ENCODE measurements around the gene KCNC1. TPM values are rescaled to one million over a fixed set of nuclear protein-coding genes. Genes with fewer than 3 reads are reported as not detected.

KCNC1 gene
- total RNA-seq, 3 donors from 2014 or later: 0.29 to 0.66 (median 0.34) TPM

GRCh38 chr11:17718015-17718414 lies 16.6 kb upstream of the KCNC1 start:
- DNase-seq (no peak), ATAC-seq (no peak)
- no peaks in the 10 kb centered on the region for H3K9me3 ChIP-seq
- no peaks in the 10 kb centered on the region for H3K36me3 ChIP-seq (ENCODE audit: low read depth)
- no peak overlapping the region for H3K4me3 ChIP-seq
- TF ChIP-seq, protein P1, sequence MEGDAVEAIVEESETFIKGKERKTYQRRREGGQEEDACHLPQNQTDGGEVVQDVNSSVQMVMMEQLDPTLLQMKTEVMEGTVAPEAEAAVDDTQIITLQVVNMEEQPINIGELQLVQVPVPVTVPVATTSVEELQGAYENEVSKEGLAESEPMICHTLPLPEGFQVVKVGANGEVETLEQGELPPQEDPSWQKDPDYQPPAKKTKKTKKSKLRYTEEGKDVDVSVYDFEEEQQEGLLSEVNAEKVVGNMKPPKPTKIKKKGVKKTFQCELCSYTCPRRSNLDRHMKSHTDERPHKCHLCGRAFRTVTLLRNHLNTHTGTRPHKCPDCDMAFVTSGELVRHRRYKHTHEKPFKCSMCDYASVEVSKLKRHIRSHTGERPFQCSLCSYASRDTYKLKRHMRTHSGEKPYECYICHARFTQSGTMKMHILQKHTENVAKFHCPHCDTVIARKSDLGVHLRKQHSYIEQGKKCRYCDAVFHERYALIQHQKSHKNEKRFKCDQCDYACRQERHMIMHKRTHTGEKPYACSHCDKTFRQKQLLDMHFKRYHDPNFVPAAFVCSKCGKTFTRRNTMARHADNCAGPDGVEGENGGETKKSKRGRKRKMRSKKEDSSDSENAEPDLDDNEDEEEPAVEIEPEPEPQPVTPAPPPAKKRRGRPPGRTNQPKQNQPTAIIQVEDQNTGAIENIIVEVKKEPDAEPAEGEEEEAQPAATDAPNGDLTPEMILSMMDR (IDR thresholded peaks at IDR 0.05): no peak
- H3K4me1 ChIP-seq (ENCODE audit: low read depth): no peaks in the 10 kb centered on the region
- intact Hi-C loops (cut with DNase I, micrococcal nuclease): no loop called here

DNA sequence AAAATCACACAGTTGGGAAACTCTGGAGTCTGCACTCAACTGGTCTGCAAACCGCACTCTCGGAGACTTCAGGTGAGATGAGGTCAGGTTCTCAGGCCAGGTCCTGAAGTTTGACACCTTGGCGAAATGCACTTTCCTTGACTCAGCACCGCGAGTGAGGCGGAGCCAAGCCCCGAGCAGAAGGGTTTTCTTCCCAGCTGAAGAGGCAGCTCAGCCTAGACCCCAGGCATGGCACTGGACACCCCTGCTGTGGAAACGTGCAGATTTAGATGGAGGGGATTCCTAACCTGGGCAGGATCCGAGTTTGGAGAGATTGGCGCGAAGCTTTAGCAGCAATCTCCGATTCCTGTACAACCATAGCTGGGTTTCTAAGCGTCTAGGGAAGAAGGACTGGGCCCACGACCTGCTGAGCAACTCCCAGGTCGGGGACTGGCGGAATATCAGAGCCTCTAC lies 16.0 kb upstream of the KCNC1 start:
- Histone ChIP-seq H3K36me3 (ENCODE audit: low read depth) (no peaks in the 10 kb centered on the region), H3K4me3 (no peak overlapping the region), H3K4me1 (ENCODE audit: low read depth) (no peaks in the 10 kb centered on the region), H3K9me3 (no peaks in the 10 kb centered on the region)
- TF ChIP-seq, protein P1 (IDR thresholded peaks at IDR 0.05): no peak
- no peak for DNase-seq
- intact Hi-C loops (cut with DNase I, micrococcal nuclease): no loop called here
- ATAC-seq: no peak

DNA sequence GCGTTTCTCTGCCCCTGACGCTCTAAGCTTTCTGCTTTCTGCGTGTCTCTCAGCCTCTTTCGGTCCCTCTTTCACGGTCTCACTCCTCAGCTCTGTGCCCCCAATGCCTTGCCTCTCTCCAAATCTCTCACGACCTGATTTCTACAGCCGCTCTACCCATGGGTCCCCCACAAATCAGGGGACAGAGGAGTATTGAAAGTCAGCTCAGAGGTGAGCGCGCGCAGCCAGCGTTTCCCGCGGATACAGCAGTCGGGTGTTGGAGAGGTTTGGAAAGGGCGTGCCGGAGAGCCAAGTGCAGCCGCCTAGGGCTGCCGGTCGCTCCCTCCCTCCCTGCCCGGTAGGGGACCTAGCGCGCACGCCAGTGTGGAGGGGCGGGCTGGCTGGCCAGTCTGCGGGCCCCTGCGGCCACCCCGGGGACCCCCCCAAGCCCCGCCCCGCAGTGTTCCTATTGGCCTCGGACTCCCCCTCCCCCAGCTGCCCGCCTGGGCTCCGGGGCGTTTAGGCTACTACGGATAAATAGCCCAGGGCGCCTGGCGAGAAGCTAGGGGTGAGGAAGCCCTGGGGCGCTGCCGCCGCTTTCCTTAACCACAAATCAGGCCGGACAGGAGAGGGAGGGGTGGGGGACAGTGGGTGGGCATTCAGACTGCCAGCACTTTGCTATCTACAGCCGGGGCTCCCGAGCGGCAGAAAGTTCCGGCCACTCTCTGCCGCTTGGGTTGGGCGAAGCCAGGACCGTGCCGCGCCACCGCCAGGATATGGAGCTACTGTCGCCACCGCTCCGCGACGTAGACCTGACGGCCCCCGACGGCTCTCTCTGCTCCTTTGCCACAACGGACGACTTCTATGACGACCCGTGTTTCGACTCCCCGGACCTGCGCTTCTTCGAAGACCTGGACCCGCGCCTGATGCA lies 15.3 kb upstream of the KCNC1 start, which contains the start of gene MYOD1:
Gene MYOD1, plus strand, starts transcription at position 544 of the 910 bp plus-strand sequence. Its CDS starts 212 bp downstream, at position 756.
- H3K4me1 ChIP-seq (ENCODE audit: low read depth): no peaks in the 10 kb centered on the region

GRCh38 chr11:17719938-17720795 lies 14.4 kb upstream of the KCNC1 start:
- intact Hi-C loops (cut with DNase I, micrococcal nuclease): no loop called here
- H3K4me3 ChIP-seq: no peak overlapping the region
- TF ChIP-seq, protein P1 (IDR thresholded peaks at IDR 0.05): no peak
- no peaks in the 10 kb centered on the region for H3K36me3 ChIP-seq (ENCODE audit: low read depth)
- no peak for ATAC-seq
- no peaks in the 10 kb centered on the region for H3K4me1 ChIP-seq (ENCODE audit: low read depth)
- DNase-seq: no peak
- no peaks in the 10 kb centered on the region for H3K9me3 ChIP-seq

More for the DNA sequence above, 15.3 kb upstream of the KCNC1 start, which contains the start of gene MYOD1:
- no peaks in the 10 kb centered on the region for H3K9me3 ChIP-seq
- TF ChIP-seq, protein P1 (IDR thresholded peaks at IDR 0.05): no peak
- intact Hi-C loops (cut with DNase I, micrococcal nuclease): no loop called here
- no peak for ATAC-seq
- H3K36me3 ChIP-seq (ENCODE audit: low read depth): no peaks in the 10 kb centered on the region
- DNase-seq: no peak
- no peak within 1 kb of the TSS for H3K4me3 ChIP-seq

GRCh38 chr11:17720796-17721171 lies 13.8 kb upstream of the KCNC1 start:
- DNase-seq (no peak), ATAC-seq (no peak)
- H3K4me1 ChIP-seq (ENCODE audit: low read depth): no peaks in the 10 kb centered on the region
- no peaks in the 10 kb centered on the region for H3K36me3 ChIP-seq (ENCODE audit: low read depth)
- H3K4me3 ChIP-seq: no peak overlapping the region
- intact Hi-C loops (cut with DNase I, micrococcal nuclease): no loop called here
- no peaks in the 10 kb centered on the region for H3K9me3 ChIP-seq
- TF ChIP-seq, protein P1 (IDR thresholded peaks at IDR 0.05): no peak
